ENCODE measurements around the gene STAT6. TPM values are rescaled to one million over a fixed set of nuclear protein-coding genes. Genes with fewer than 3 reads are reported as not detected.

The STAT6 gene
- total and polyA plus RNA-seq, 2 donors (not counting 1 experiment from before 2014, with no cell fraction given): 544 to 736 TPM

- Mint-ChIP-seq H3K9me3 (ENCODE audit: insufficient read depth) (no peaks in the 10 kb centered on the region), H3K27me3 (no peaks in the 10 kb centered on the region), H3K4me1 (peaks cover 41% of the 10 kb centered on the region), H3K27ac (no peak overlapping the region), H3K4me3 (no peak overlapping the region)
- no peak overlapping the region for H3K4me3 ChIP-seq (ENCODE audit: control extremely low read depth in 1 of 5, extremely low read depth in 1 of 5, insufficient read depth in 1 of 5, low read depth in 2 of 5, low read length in 4 of 5)
- TF ChIP-seq CTCF (IDR thresholded peaks at IDR 0.05) (no peak), EZH2 (IDR thresholded peaks at IDR 0.05; ENCODE audit: borderline replicate concordance, insufficient read depth, low read depth, low read length, poor library complexity, severe bottlenecking) (no peak)
- no peaks in the 10 kb centered on the region for H3K27me3 ChIP-seq (replicated peaks in 1 of 4; ENCODE audit: control extremely low read depth in 1 of 4, control insufficient read depth in 3 of 4, insufficient read depth in 4 of 4, low read length in 3 of 4)
- H3K9ac ChIP-seq (ENCODE audit: low read length): no peak overlapping the region
- peaks cover 14 to 20% of the 10 kb centered on the region in 2 donors for H3K4me1 ChIP-seq (ENCODE audit: control insufficient read depth in 2 of 2, insufficient read depth in 2 of 2, low read length in 2 of 2)
- peaks cover 2 to 74% of the 10 kb centered on the region in 2 experiments for H3K36me3 ChIP-seq (replicated peaks in 1 of 2; ENCODE audit: control extremely low read depth in 1 of 2, control insufficient read depth in 1 of 2, extremely low read depth in 1 of 2, insufficient read depth in 2 of 2, low read length in 1 of 2)
- no peak overlapping the region for H3K4me2 ChIP-seq (replicated peaks; ENCODE audit: low read depth, low read length, poor library complexity, severe bottlenecking)
- no peak overlapping the region for H2AFZ ChIP-seq (ENCODE audit: insufficient read depth, low read depth, low read length, poor library complexity, severe bottlenecking)
- DNase-seq: no peak
- no peaks in the 10 kb centered on the region for H3K9me3 ChIP-seq (ENCODE audit: control extremely low read depth in 1 of 3, control insufficient read depth in 2 of 3, insufficient read depth in 1 of 3, low read length in 2 of 3)
- H3K79me2 ChIP-seq (ENCODE audit: control insufficient read depth, insufficient read depth, low read length): peaks cover 17% of the 10 kb centered on the region
- peaks cover 50% of the 10 kb centered on the region for H4K20me1 ChIP-seq (ENCODE audit: control insufficient read depth, insufficient read depth, low read length, poor library complexity, severe bottlenecking)
- peak overlapping the region in 1 of 2 donors; percentile 61 for H3K27ac ChIP-seq (ENCODE audit: low read length in 2 of 2)
- no peak for ATAC-seq (ENCODE audit: low read depth)
- intact Hi-C loops (cut with micrococcal nuclease): no loop called here
- ChIA-PET POLR2A (interaction anchor here (1.1 to 2.4 kb wide), 3 partner anchors 10 to 27 kb away, joined by 4 to 10 read pairs (median 10); partner anchors contain the start of genes NAB2 and STAT6), CTCF (interaction anchor here (1.0 to 18.5 kb wide), 4 partner anchors 8 to 25 kb away, joined by 3 to 406 read pairs (median 128); partner anchors contain the start of genes NAB2, NEMP1 and STAT6)
- WGBS (ENCODE audit: insufficient coverage): no CpG with 5 or more reads among the region's 1 CpG
Observed at GRCh38 chr12:57098546-57098945, 12.6 kb downstream of the STAT6 start.

GRCh38 chr12:57097554-57097835, 13.7 kb downstream of the STAT6 start:
- no peak overlapping the region for H3K27ac ChIP-seq (ENCODE audit: low read length in 2 of 2)
- 96% methylated on average over 7 of the region's 8 CpGs for WGBS (ENCODE audit: insufficient coverage)
- CTCF ChIA-PET: interaction anchor here (1.0 to 18.5 kb wide), 5 partner anchors 8 to 86 kb away, joined by 3 to 406 read pairs (median 10); partner anchors contain the start of genes NAB2, NEMP1 and STAT6
- H3K4me1 ChIP-seq (ENCODE audit: control insufficient read depth in 2 of 2, insufficient read depth in 2 of 2, low read length in 2 of 2): peaks cover 19 to 27% of the 10 kb centered on the region in 2 donors
- H3K27me3 ChIP-seq (replicated peaks in 1 of 4; ENCODE audit: control extremely low read depth in 1 of 4, control insufficient read depth in 3 of 4, insufficient read depth in 4 of 4, low read length in 3 of 4): no peaks in the 10 kb centered on the region
- Mint-ChIP-seq H3K27me3 (no peaks in the 10 kb centered on the region), H3K4me3 (no peak overlapping the region), H3K9me3 (ENCODE audit: insufficient read depth) (no peaks in the 10 kb centered on the region), H3K27ac (peak overlapping the region; percentile 59), H3K4me1 (peaks cover 51% of the 10 kb centered on the region)
- H4K20me1 ChIP-seq (ENCODE audit: control insufficient read depth, insufficient read depth, low read length, poor library complexity, severe bottlenecking): peaks cover 47% of the 10 kb centered on the region
- intact Hi-C loops (cut with micrococcal nuclease): no loop called here
- DNase-seq: no peak
- no peak overlapping the region for H3K4me3 ChIP-seq (ENCODE audit: control extremely low read depth in 1 of 5, extremely low read depth in 1 of 5, insufficient read depth in 1 of 5, low read depth in 2 of 5, low read length in 4 of 5)
- H3K36me3 ChIP-seq (replicated peaks in 1 of 2; ENCODE audit: control extremely low read depth in 1 of 2, control insufficient read depth in 1 of 2, extremely low read depth in 1 of 2, insufficient read depth in 2 of 2, low read length in 1 of 2): peaks cover 2 to 71% of the 10 kb centered on the region in 2 experiments
- H3K9ac ChIP-seq (ENCODE audit: low read length): no peak overlapping the region
- H3K79me2 ChIP-seq (ENCODE audit: control insufficient read depth, insufficient read depth, low read length): peaks cover 17% of the 10 kb centered on the region
- ATAC-seq (ENCODE audit: low read depth): no peak
- TF ChIP-seq CTCF (IDR thresholded peaks at IDR 0.05) (no peak), EZH2 (IDR thresholded peaks at IDR 0.05; ENCODE audit: borderline replicate concordance, insufficient read depth, low read depth, low read length, poor library complexity, severe bottlenecking) (no peak)
- H3K4me2 ChIP-seq (replicated peaks; ENCODE audit: low read depth, low read length, poor library complexity, severe bottlenecking): no peak overlapping the region
- POLR2A ChIA-PET: interaction anchor here (0.7 to 2.4 kb wide), 5 partner anchors 9 to 25 kb away, joined by 3 to 10 read pairs (median 4); partner anchors contain the start of genes NAB2 and STAT6
- H3K9me3 ChIP-seq (ENCODE audit: control extremely low read depth in 1 of 3, control insufficient read depth in 2 of 3, insufficient read depth in 1 of 3, low read length in 2 of 3): no peaks in the 10 kb centered on the region
- H2AFZ ChIP-seq (ENCODE audit: insufficient read depth, low read depth, low read length, poor library complexity, severe bottlenecking): no peak overlapping the region

All from B cell (primary cell).